T-helper 2 cell (primary cell): ENCODE measurements around the gene RUFY2.
A peak's percentile ranks its signal among the peaks of the same experiment; 100 is the strongest.
"Not testable (repeated sequence)": the region's sequence is repeated elsewhere in the genome, so short reads cannot be mapped to it uniquely, and the experiment has no call there.

Source experiments
- DNase-seq, 5 experiments: peaks; one replicate each; pipeline versions ENCODE4 v3.0.0 to v3.0.0-alpha.2; 2012 to 2022

The RUFY2 gene

DNA sequence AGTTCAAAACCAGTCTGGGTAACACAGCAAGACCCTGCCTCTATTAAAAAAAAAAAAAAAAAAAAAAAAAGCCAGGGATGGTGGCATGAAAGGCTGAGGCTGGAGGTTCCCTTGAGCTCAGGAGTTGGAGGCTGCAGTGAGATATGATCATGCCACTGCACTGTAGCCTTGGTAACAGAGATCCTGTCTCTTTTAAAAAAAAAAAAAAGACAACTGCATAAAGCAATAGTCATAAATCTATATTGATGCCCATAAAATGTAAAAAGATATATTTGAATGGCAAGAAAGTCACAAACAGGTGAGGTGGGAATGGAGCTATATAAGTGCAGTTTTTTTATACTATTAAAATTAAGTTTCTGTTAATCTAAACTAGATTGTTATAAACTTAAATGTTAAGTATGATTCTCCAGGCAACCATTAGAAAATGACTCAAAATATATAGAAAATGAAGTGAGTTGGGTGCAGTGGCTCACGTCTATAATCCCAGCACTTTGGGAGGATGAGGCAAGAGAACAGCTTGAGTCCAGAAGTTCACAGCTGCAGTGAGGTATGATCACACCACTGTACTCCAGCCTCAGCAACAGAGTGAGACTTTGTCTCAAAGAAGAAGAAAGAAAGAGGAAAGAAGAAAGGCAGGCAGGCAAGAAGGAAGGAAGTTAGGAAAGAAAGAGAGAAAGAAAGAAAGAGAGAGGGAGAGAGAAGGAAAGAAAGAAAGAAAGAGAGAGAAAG is 88.6 kb downstream of the RUFY2 start:
- peak in 1 of 5 experiments; percentile 19 for DNase-seq

DNA sequence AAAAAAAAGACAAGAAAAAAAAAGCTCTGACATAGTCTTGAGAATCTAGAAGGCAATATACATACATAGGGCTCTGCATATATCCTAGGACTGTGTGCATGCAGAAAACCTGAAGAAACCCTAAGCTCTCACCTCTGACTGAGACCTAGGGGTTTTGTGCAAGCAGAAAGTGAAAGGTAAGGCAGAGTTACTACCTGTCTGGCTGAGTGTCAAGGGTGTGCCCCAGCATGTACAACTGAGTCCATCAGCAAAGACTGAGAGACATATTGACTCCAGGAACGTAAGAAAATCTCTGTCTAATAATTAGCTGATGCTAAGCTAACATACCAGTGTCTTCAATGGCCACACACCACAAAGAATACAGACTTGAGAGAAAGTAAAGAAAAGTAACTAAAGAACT is 91.5 kb downstream of the RUFY2 start:
- DNase-seq: no peak

GRCh38 chr10:68314930-68315329 is 92.1 kb downstream of the RUFY2 start:
- not testable (repeated sequence) for DNase-seq

GRCh38 chr10:68310531-68310930 is 96.5 kb downstream of the RUFY2 start:
- no peak for DNase-seq

DNA sequence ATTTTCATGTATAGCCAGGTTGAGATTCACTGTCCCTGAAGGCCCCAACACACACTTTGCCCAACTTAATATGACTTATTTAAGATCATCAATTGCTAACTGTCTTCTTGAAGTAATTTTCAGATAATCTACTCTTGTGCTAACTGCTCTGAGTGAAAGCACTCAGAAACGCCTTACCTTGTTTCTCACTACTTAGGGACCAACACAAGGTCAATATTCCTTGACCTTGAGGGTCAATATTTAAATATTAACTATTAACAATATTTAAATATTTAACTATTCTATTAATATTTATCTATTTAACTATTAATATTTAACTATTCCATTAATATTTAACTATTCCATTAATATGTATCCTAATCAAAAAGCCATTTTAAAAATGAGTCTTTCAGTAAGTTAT is 101.2 kb downstream of the RUFY2 start:
- DNase-seq: no peak

DNA sequence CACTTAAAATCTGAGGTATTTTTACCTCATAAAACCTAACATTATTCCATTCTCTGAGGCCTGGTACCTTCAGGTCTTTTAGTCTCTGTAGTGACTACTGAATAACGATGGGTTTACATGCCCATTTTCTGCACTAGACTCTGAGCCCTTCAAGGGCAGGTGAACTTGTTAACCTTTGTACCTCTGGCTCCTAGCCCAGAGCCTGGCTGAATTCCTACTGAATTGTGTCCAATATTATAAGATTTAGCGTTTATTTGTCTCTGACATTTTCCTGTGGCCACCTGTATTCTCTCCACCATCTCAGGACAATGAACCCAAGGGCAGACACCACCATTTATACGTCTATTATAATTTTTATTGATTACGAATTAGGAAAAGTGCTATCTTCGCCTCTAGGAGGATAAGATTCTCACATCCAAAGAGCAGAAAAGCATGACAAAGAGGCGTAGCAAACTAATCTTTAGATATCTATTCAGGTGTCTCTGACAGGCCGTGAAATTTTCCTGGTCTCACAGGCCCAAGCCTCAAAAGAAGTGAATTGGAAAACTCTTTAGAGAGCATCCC is 103.1 kb downstream of the RUFY2 start:
- DNase-seq: no peak

GRCh38 chr10:68302871-68303270 is 104.2 kb downstream of the RUFY2 start:
- DNase-seq: no peak

DNA sequence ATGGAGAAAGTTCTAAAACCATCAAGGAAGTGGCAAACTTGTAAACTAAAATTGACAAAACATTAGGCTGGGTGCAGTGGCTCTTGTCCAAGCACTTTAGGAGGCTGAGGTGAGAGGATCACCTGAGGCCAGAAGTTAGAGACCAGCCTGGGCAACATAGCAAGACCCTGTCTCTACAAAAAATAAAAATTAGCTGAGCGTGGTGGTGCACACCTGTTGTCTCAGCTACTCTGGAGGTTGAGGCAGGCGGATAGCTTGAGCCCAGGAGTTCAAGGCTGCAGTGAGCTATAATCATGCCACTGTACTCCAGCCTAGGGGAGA is 104.6 kb downstream of the RUFY2 start:
- DNase-seq: no peak

DNA sequence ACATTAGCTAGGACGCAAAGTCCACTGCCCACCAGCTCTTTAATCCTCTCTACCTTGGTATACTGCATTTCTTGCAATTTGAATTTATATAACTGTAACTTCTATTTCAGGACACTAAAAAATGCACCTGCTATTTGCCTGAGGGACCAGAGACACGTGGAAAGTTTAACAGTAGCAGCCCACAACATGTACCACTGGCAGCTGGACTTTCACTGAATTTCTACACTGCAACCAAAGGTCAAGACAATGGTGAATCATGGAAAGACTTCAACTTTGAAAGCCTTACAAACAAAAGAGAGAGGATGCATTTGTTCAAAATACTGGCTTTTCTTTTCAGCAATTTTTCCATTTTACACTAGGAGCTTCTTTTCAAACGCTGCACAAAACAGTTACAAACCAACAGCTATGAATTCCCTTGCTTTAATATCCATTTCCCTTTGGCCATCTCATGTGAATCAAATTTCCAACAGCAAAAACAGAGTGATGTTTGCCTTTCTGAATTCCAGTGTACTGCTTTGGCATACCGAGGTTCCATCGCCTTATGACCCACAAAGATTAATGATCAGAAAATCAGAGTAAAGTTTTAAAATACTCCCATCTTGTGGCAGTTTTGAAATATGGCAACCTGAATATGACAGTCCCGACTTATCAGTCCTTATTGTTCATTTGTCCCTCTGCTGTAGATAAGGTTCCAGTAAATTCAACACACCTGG is 105.1 kb downstream of the RUFY2 start:
- peak in 1 of 5 experiments; percentile 56 for DNase-seq

DNA sequence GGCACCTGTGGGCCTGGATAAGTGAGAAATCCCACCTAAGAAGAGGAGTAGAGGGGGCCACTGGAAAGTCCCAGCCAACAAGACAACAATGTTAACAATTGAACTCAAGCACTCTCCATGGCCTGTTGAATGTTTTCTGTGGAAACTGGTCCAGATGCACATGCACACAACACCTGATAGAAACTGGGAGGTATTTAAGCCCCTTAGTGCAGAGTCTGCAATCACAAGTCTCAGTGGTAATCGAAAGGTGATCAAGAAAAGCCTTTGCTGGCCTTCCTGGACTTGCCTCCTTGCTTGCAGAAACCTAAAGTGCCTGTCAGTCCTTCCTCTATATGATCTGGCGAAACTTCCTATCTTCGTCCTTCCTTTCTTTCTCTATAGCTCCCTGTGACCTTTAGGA is 105.8 kb downstream of the RUFY2 start:
- no peak for DNase-seq

- no peak for DNase-seq
These were observed 110.0 kb downstream of the RUFY2 start for GRCh38 chr10:68296843-68297663.
